Left ventricle myocardium inferior (tissue), 1 donor: ENCODE results near the gene PPP6R3. TPM values are rescaled to one million over a fixed set of nuclear protein-coding genes. Genes with fewer than 3 reads are reported as not detected.

Experiments used
- DNase-seq: peaks from one replicate; pipeline ENCODE4 v3.0.0-alpha.2; 2020
- H3K27ac ChIP-seq: fragments of 200-600 bp; replicated peaks from 2 replicates; pipeline ENCODE4 v1.8.0; 2021
- H3K27me3 ChIP-seq: fragments of 200-600 bp; 2 replicates; pipeline ENCODE4 v1.8.0; 2021; ENCODE audit warnings: low read depth
- H3K36me3 ChIP-seq: fragments of 200-600 bp; 2 replicates; pipeline ENCODE4 v1.8.0; 2021
- H3K4me1 ChIP-seq: fragments of 200-600 bp; 2 replicates; pipeline ENCODE4 v1.8.0; 2021
- H3K4me3 ChIP-seq: fragments of 200-600 bp; 2 replicates; pipeline ENCODE4 v1.8.0; 2021; ENCODE audit warnings: mild to moderate bottlenecking, moderate library complexity
- H3K9me3 ChIP-seq: fragments of 200-600 bp; replicated peaks from 2 replicates; pipeline ENCODE4 v1.8.0; 2021
- CTCF ChIP-seq: fragments of 200-600 bp; IDR thresholded peaks from 2 replicates; pipeline ENCODE4 v1.8.0; 2021; ENCODE audit warnings: antibody characterized with exemption, mild to moderate bottlenecking, borderline replicate concordance
- intact Hi-C: fragments of 100-400 bp; cut with micrococcal nuclease; formaldehyde crosslinking; loops from one replicate; pipeline ENCODE4 v1.11.0; 2022
- total RNA-seq: library from RNA; stranded (reverse); fragmentation: NEBNext Ultra II Directional; extraction: Animal tissue kit (Norgen Biotek cat#: 25700); gene quantifications from one replicate; pipeline ENCODE4 v1.2.1, GENCODE V29; 2021
- donor health status: DM: no; HTN: yes; CAD: no; lungs with severe emphysema.

Gene PPP6R3
- total RNA-seq, 1 donor from 2014 or later, result 78.8 TPM

DNA sequence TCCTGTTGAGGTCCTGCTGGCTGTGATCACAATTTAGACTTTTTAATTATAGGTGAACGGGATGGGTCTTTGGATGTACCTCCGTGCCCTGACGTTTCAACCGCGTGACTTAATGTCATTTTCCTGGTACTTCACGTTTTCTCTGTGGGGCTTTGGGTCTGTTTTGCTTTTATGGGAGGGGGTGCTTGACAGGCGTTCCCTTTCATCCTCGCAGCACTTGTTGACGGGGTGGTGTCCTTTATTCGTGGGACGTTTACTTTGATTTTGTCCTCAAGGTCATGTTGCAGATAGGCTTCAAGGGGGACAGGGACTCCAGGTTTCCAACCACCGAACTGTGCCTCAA, 994 bp downstream of the PPP6R3 start:
- H3K36me3 ChIP-seq, result no peaks in the 10 kb centered on the region
- peak overlapping the region; percentile 99 for H3K27ac ChIP-seq
- no peak for TF ChIP-seq CTCF
- intact Hi-C loops, result loop anchor here (10.0 kb wide), 2 partner anchors 83 to 123 kb away; no protein-coding TSS in a partner anchor
- H3K9me3 ChIP-seq, result no peaks in the 10 kb centered on the region
- DNase-seq, result no peak
- H3K27me3 ChIP-seq, result no peaks in the 10 kb centered on the region
- peaks cover 65% of the 10 kb centered on the region for H3K4me1 ChIP-seq
- peak overlapping the region; percentile 96 for H3K4me3 ChIP-seq

DNA sequence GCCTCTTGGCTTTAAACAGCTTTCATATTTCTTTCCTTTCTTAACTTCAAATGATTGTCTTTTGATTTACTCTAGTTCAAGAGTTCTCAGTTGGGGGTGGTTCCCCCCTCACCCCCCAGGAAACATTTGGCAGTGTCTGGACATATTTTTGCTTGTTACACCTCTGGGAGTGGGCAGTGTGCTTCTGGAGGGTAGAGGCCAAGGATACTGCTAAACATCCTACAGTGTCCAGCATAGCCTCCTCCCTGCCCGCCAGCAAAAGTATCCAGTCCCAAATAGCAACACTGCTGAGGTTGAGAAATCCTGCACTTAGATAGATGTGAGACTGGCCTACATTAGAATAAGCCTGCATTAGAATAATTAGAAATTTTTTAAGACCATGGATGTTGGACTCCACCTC, 3.2 kb downstream of the PPP6R3 start:
- H3K9me3 ChIP-seq, result no peaks in the 10 kb centered on the region
- peaks cover 87% of the 10 kb centered on the region for H3K4me1 ChIP-seq
- intact Hi-C loops, result loop anchor here (10.0 kb wide), 2 partner anchors 81 to 121 kb away; no protein-coding TSS in a partner anchor
- TF ChIP-seq CTCF, result no peak
- H3K4me3 ChIP-seq, result peak overlapping the region; percentile 96
- H3K27ac ChIP-seq, result peak overlapping the region; percentile 99
- no peaks in the 10 kb centered on the region for H3K27me3 ChIP-seq
- no peak for DNase-seq
- H3K36me3 ChIP-seq, result no peaks in the 10 kb centered on the region

DNA sequence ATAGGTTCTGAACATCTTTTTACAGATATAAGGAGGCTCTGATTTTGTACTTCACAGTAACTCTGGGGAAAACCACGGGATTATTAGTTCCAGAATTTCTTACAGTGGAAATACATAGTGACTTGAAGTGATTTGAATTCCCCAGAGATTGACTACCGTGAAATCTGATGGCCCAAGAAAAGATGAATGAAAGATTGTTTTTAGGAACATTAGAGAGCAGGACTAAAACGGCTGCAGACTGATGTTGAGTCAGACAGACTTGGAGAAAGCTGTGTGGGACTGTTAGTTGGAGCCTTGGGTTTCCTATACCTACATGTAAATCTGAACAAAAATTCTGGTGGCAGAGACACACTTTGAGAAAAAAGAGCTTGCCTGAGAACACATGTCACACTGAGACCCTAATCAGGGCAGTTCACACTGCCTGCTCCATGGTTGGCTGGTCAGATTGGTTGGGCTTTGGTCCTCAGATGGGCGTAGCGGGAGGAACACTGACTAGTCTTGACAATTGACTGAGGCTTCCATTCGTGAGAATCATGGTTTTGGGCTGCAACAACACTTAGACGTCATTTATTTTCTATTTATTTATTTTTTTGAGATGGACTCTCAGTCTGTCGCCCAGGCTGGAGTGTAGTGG, 6.8 kb downstream of the PPP6R3 start:
- peaks cover 100% of the 10 kb centered on the region for H3K4me1 ChIP-seq
- TF ChIP-seq CTCF, result no peak
- H3K27me3 ChIP-seq, result no peaks in the 10 kb centered on the region
- H3K9me3 ChIP-seq, result no peaks in the 10 kb centered on the region
- intact Hi-C loops, result loop anchor here (10.0 kb wide), 2 partner anchors 77 to 117 kb away; no protein-coding TSS in a partner anchor
- DNase-seq, result no peak
- H3K36me3 ChIP-seq, result no peaks in the 10 kb centered on the region
- H3K27ac ChIP-seq, result no peak overlapping the region
- H3K4me3 ChIP-seq, result no peak overlapping the region

DNA sequence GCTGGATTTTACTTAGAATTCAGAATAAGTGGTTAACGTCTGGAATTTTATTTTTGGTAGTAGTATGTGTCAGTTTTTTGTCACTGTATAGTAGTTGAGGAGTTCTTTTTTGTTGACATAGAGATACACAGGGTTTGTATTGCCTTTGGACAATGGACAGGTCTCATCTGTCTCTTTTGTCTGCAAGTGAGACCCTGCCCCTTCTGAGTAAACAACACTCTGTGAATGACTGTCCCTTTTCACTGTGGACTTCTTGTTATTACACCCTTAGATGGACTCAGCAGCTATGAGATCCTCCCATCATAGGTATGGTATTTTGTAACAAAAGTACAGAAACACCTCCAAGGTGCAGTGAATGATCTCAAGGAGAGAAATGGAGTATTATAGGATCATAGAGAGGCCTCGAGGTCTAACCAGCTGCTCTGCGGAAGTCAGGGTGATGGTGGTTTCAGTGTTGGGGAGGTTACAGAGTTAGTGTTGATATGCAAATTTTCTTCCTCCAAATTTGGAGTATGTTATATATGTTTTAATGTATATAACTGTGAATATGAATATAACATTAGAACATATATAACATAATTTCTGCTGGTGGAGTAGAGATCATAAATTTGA, 7.8 kb downstream of the PPP6R3 start:
- H3K27me3 ChIP-seq, result no peaks in the 10 kb centered on the region
- peaks cover 100% of the 10 kb centered on the region for H3K4me1 ChIP-seq
- no peak overlapping the region for H3K27ac ChIP-seq
- intact Hi-C loops, result loop anchor here (10.0 kb wide), 2 partner anchors 76 to 116 kb away; no protein-coding TSS in a partner anchor
- H3K4me3 ChIP-seq, result no peak overlapping the region
- H3K9me3 ChIP-seq, result no peaks in the 10 kb centered on the region
- TF ChIP-seq CTCF, result no peak
- no peak for DNase-seq
- no peaks in the 10 kb centered on the region for H3K36me3 ChIP-seq

- DNase-seq, result no peak
- no peak overlapping the region for H3K4me3 ChIP-seq
- H3K27ac ChIP-seq, result peak overlapping the region; percentile 17
- no peaks in the 10 kb centered on the region for H3K27me3 ChIP-seq
- TF ChIP-seq CTCF, result no peak
- intact Hi-C loops, result loop anchor here (10.0 kb wide), 2 partner anchors 76 to 116 kb away; no protein-coding TSS in a partner anchor
- no peaks in the 10 kb centered on the region for H3K36me3 ChIP-seq
- H3K9me3 ChIP-seq, result no peaks in the 10 kb centered on the region
- H3K4me1 ChIP-seq, result peaks cover 100% of the 10 kb centered on the region
These were observed 8.6 kb downstream of the PPP6R3 start for GRCh38 chr11:68469122-68469521.
